ENCODE results near the gene HCLS1.

GRCh38 chr3:121710347-121710746 is 49.6 kb upstream of the HCLS1 start:
- TF ChIP-seq POLR2AphosphoS5 (IDR thresholded peaks at IDR 0.05; ENCODE audit: low read depth, low read length) (no peak), REST (IDR thresholded peaks at IDR 0.05; ENCODE audit: insufficient read depth in 1 of 2, low read depth in 2 of 2, low read length in 2 of 2) (no peak)
